Neural progenitor cell (in vitro differentiated cells): ENCODE results near the gene SKI. TPM values are rescaled to one million over a fixed set of nuclear protein-coding genes. Genes with fewer than 3 reads are reported as not detected.

Experiments used
- DNase-seq: peaks from one replicate; pipeline ENCODE4 v3.0.0-alpha.2; 2016; ENCODE audit warnings: low spot score
- H2AFZ ChIP-seq: fragments of 200-600 bp; sonication (generic); replicated peaks from 2 replicates; pipeline ENCODE4 v1.6.1; 2016; ENCODE audit warnings: antibody characterized with exemption
- H3F3A ChIP-seq: fragments of 200-600 bp; sonication (generic); 2 replicates; pipeline ENCODE4 v1.6.1; 2016; ENCODE audit warnings: antibody characterized with exemption, low read depth
- H3K27ac ChIP-seq: fragments of 200-600 bp; sonication (generic); 2 replicates; pipeline ENCODE4 v1.5.1; 2016; ENCODE audit warnings: mild to moderate bottlenecking
- H3K27me3 ChIP-seq: fragments of 200-600 bp; sonication (generic); 2 replicates; pipeline ENCODE4 v1.6.1; 2016; ENCODE audit warnings: mild to moderate bottlenecking, moderate library complexity
- H3K36me3 ChIP-seq: fragments of 200-600 bp; sonication (generic); 2 replicates; pipeline ENCODE4 v1.5.1; 2016
- H3K4me1 ChIP-seq: fragments of 200-600 bp; sonication (generic); 2 replicates; pipeline ENCODE4 v1.6.1; 2016; ENCODE audit warnings: mixed run types
- H3K4me2 ChIP-seq: fragments of 200-600 bp; sonication (generic); 2 replicates; pipeline ENCODE4 v1.6.1; 2016
- H3K4me3 ChIP-seq: fragments of 200-600 bp; sonication (generic); 2 replicates; pipeline ENCODE4 v1.5.1; 2016
- H3K79me2 ChIP-seq: fragments of 200-600 bp; sonication (generic); 2 replicates; pipeline ENCODE4 v1.6.1; 2016; ENCODE audit warnings: low read depth
- H3K9ac ChIP-seq: fragments of 200-600 bp; sonication (generic); 2 replicates; pipeline ENCODE4 v1.6.1; 2016
- H3K9me3 ChIP-seq: fragments of 200-600 bp; sonication (generic); 2 replicates; pipeline ENCODE4 v1.5.1; 2016; ENCODE audit warnings: low read depth
- H4K20me1 ChIP-seq: fragments of 200-600 bp; sonication (generic); 2 replicates; pipeline ENCODE4 v1.6.1; 2016; ENCODE audit warnings: low read depth
- H3K27ac Mint-ChIP-seq: 3 replicates; pipeline ENCODE4 v1.8.0; 2021; ENCODE audit warnings: mixed read lengths
- H3K27me3 Mint-ChIP-seq: 2 replicates; pipeline ENCODE4 v1.8.0; 2022; ENCODE audit warnings: low read depth, mild to moderate bottlenecking, inconsistent platforms, moderate library complexity, mixed read lengths; ENCODE audit not compliant: insufficient read depth
- H3K36me3 Mint-ChIP-seq: 3 replicates; pipeline ENCODE4 v1.8.0; 2021; ENCODE audit warnings: mixed read lengths
- H3K4me1 Mint-ChIP-seq: 3 replicates; pipeline ENCODE4 v1.8.0; 2021; ENCODE audit warnings: mixed read lengths
- H3K4me3 Mint-ChIP-seq: 3 replicates; pipeline ENCODE4 v1.8.0; 2021; ENCODE audit warnings: mild to moderate bottlenecking, moderate library complexity, mixed read lengths
- H3K9me3 Mint-ChIP-seq: 3 replicates; pipeline ENCODE4 v1.8.0; 2020; ENCODE audit warnings: mixed read lengths
- EZH2 ChIP-seq: fragments of 200-600 bp; sonication (generic); IDR thresholded peaks from 2 replicates; pipeline ENCODE4 v1.6.1; 2017; ENCODE audit warnings: antibody characterized with exemption, mild to moderate bottlenecking, moderate library complexity
- EZH2phosphoT487 ChIP-seq: fragments of 200-600 bp; sonication (generic); IDR thresholded peaks from 2 replicates; pipeline ENCODE4 v1.6.1; 2017; ENCODE audit warnings: antibody characterized with exemption
- total RNA-seq: library from RNA; depleted of rRNA; stranded (reverse); fragments of >200 nt; gene quantifications from 2 replicates; pipeline ENCODE4 v1.2.3, GENCODE V29; 2015; ENCODE audit warnings: low replicate concordance
- TF ChIP-seq, protein P1 (sequence below): fragments of 200-600 bp; sonication (generic); IDR thresholded peaks from 2 replicates; pipeline ENCODE4 v1.5.1; 2017; ENCODE audit warnings: antibody characterized with exemption, mild to moderate bottlenecking

Gene SKI
- total RNA-seq, 1 donor from 2014 or later = 7.4 TPM

DNA sequence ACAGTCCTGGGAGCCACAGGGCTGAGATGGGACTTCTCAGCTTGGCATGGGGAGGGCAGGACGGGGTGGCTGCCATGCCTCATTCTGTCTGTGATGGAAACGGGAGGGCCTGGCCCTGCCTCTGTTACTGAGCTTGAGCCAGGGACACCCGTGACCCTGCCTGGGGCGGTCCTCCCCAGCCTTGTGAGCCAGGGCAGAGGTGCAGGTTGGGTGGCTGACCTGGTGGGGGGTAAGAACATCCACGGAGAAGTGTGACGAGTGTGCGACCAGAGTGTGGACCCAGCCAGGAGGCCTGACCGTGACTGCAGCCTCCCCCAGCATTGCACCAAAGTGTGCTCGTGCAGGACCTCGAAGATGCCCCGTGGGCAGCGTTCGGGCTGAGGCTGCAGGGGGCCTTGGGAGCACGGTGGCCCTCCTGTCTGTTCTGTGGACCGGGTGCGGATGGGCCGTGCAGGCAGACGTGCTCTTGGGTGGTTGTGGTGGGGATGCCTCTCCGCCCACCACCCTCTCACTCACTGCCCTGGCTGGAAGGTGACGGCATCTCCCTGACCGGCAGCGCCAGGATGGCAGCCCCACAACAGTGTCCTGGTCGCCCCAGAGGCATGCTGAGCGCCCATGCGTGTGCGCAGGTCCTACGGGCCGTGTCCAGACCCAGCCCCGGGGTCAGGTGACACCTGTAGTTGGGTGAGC lies 45.4 kb downstream of the SKI start:
- Histone ChIP-seq H2AFZ (no peak overlapping the region), H3K4me2 (no peak overlapping the region), H3K79me2 (peaks cover 99% of the 10 kb centered on the region), H3F3A (peaks cover 49% of the 10 kb centered on the region), H3K27me3 (no peaks in the 10 kb centered on the region), H3K4me3 (no peak overlapping the region), H4K20me1 (peaks cover 100% of the 10 kb centered on the region), H3K36me3 (no peaks in the 10 kb centered on the region), H3K27ac (no peak overlapping the region), H3K4me1 (peaks cover 62% of the 10 kb centered on the region), H3K9ac (no peak overlapping the region), H3K9me3 (no peaks in the 10 kb centered on the region)
- Mint-ChIP-seq H3K4me1 (peaks cover 86% of the 10 kb centered on the region), H3K27ac (peak overlapping the region; percentile 83), H3K4me3 (peak overlapping the region; percentile 64), H3K27me3 (peaks cover 5% of the 10 kb centered on the region), H3K36me3 (peaks cover 11% of the 10 kb centered on the region), H3K9me3 (peaks cover 7% of the 10 kb centered on the region)
- TF ChIP-seq EZH2phosphoT487 (no peak), EZH2 (no peak)
- TF ChIP-seq, protein P1, sequence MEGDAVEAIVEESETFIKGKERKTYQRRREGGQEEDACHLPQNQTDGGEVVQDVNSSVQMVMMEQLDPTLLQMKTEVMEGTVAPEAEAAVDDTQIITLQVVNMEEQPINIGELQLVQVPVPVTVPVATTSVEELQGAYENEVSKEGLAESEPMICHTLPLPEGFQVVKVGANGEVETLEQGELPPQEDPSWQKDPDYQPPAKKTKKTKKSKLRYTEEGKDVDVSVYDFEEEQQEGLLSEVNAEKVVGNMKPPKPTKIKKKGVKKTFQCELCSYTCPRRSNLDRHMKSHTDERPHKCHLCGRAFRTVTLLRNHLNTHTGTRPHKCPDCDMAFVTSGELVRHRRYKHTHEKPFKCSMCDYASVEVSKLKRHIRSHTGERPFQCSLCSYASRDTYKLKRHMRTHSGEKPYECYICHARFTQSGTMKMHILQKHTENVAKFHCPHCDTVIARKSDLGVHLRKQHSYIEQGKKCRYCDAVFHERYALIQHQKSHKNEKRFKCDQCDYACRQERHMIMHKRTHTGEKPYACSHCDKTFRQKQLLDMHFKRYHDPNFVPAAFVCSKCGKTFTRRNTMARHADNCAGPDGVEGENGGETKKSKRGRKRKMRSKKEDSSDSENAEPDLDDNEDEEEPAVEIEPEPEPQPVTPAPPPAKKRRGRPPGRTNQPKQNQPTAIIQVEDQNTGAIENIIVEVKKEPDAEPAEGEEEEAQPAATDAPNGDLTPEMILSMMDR = no peak
- DNase-seq = no peak

DNA sequence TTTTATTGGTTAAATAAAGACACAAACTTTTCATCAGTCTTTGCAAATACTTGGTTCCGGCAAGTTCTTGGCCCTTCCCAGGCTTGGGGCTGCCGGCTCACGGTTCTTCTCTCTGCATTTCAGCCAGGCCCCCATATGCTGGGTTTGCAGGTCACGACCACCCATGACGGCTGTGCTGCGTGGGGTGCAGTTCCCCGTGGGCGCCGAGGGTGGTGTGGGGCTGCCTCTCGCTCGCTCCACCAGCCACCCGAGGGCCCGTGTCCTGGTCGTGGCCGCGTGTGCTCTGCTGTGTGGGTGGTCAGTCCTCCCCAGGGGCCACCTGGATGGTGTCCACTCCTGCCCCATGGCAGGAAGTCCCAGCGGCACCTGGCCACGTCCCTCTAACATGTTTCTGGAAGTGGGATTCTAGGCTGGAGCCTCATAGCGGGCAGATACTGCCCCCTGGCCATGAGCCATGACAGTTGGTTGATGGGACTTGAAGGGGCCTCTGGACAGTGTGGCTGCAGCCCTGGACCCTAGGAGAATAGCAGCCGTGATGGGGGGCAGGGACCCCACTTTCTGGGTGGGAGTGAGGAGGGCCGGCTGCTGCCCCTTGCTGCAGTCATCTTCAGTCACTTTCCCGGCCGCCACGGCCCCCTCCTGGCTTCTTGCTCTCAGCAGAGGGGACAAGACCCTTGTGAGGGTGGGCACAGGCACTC lies 46.3 kb downstream of the SKI start:
- Mint-ChIP-seq H3K27ac (no peak overlapping the region), H3K27me3 (peaks cover 5% of the 10 kb centered on the region), H3K4me3 (peak overlapping the region; percentile 24), H3K9me3 (peaks cover 7% of the 10 kb centered on the region), H3K36me3 (peaks cover 11% of the 10 kb centered on the region), H3K4me1 (peaks cover 84% of the 10 kb centered on the region)
- H3F3A ChIP-seq = peaks cover 52% of the 10 kb centered on the region
- peaks cover 98% of the 10 kb centered on the region for H3K79me2 ChIP-seq
- H3K9me3 ChIP-seq = no peaks in the 10 kb centered on the region
- H3K4me1 ChIP-seq = peaks cover 69% of the 10 kb centered on the region
- no peak overlapping the region for H2AFZ ChIP-seq
- no peaks in the 10 kb centered on the region for H3K27me3 ChIP-seq
- no peak overlapping the region for H3K4me2 ChIP-seq
- no peak overlapping the region for H3K9ac ChIP-seq
- no peaks in the 10 kb centered on the region for H3K36me3 ChIP-seq
- TF ChIP-seq EZH2 (no peak), EZH2phosphoT487 (no peak)
- TF ChIP-seq, protein P1 = no peak
- H3K4me3 ChIP-seq = no peak overlapping the region
- H4K20me1 ChIP-seq = peaks cover 98% of the 10 kb centered on the region
- no peak for DNase-seq
- H3K27ac ChIP-seq = no peak overlapping the region

DNA sequence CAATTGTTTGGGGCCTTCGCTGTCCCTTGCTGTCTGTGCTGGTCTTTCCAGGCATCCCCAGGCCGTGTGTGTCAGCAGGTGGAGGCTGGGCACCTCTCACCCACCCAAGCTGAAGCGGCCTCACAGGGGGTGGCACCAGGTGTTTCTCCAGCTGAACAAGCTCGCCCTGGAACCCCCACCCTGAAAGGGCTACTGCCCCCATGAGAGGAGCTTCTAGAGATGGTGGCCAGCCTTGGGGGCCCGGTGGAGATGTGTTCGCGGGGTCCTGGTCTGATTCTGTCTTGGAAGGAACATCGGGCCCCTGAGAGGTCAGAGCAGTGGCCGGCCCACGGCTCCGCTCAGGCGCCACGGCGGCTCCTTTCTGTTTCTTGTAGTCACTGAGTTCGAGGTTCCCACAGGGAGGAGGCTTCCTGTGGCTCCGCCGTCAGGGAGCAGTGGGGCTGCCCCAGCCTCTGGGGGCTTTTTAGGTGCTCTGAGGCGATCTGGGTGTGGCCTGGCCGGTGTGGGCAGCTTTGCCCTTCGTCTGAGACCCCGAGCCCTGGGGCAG lies 46.9 kb downstream of the SKI start:
- H3K36me3 ChIP-seq = no peaks in the 10 kb centered on the region
- no peaks in the 10 kb centered on the region for H3K27me3 ChIP-seq
- peaks cover 15% of the 10 kb centered on the region for H3K36me3 Mint-ChIP-seq
- peaks cover 73% of the 10 kb centered on the region for H3K4me1 ChIP-seq
- no peak overlapping the region for H3K27ac ChIP-seq
- peaks cover 10% of the 10 kb centered on the region for H3K9me3 Mint-ChIP-seq
- peaks cover 99% of the 10 kb centered on the region for H3K79me2 ChIP-seq
- no peak overlapping the region for H3K4me3 ChIP-seq
- H3K27ac Mint-ChIP-seq = peak overlapping the region; percentile 63
- peaks cover 53% of the 10 kb centered on the region for H3F3A ChIP-seq
- no peak for DNase-seq
- H3K4me3 Mint-ChIP-seq = no peak overlapping the region
- H3K9me3 ChIP-seq = no peaks in the 10 kb centered on the region
- H3K4me2 ChIP-seq = no peak overlapping the region
- H3K9ac ChIP-seq = no peak overlapping the region
- peaks cover 84% of the 10 kb centered on the region for H3K4me1 Mint-ChIP-seq
- TF ChIP-seq EZH2 = no peak
- no peak for TF ChIP-seq EZH2phosphoT487
- TF ChIP-seq, protein P1 = no peak
- no peak overlapping the region for H2AFZ ChIP-seq
- peaks cover 92% of the 10 kb centered on the region for H4K20me1 ChIP-seq
- peaks cover 5% of the 10 kb centered on the region for H3K27me3 Mint-ChIP-seq
